HL-60 (cell line): ENCODE measurements around the gene CFAP210.

ENCODE experiments used
- CTCF ChIP-seq: IDR thresholded peaks from one replicate; pipeline ENCODE4 v1.5.1; 2011; ENCODE audit warnings: low read length, control low read depth, inconsistent platforms; ENCODE audit not compliant: insufficient read depth
- POLR2AphosphoS5 ChIP-seq: IDR thresholded peaks from 2 replicates; pipeline ENCODE4 v1.6.1; 2012; ENCODE audit warnings: low read depth
- REST ChIP-seq: IDR thresholded peaks from 2 replicates; pipeline ENCODE4 v1.6.1; 2012; ENCODE audit warnings: low read depth; ENCODE audit not compliant: insufficient replicate concordance

GRCh38 chr2:169694894-169695260, 672 bp upstream of the CFAP210 start:
- TF ChIP-seq CTCF (no peak), POLR2AphosphoS5 (no peak), REST (no peak)
